NCI-H510A (cell line): ENCODE measurements around the gene DNAL1.
A peak's percentile ranks its signal among the peaks of the same experiment; 100 is the strongest.
"Not testable (repeated sequence)": the region's sequence is repeated elsewhere in the genome, so short reads cannot be mapped to it uniquely, and the experiment has no call there.

Source experiments
- DNase-seq: peaks from one replicate; lab custom pipeline; 2025; lab: John Stamatoyannopoulos, UW

DNAL1 gene

DNA sequence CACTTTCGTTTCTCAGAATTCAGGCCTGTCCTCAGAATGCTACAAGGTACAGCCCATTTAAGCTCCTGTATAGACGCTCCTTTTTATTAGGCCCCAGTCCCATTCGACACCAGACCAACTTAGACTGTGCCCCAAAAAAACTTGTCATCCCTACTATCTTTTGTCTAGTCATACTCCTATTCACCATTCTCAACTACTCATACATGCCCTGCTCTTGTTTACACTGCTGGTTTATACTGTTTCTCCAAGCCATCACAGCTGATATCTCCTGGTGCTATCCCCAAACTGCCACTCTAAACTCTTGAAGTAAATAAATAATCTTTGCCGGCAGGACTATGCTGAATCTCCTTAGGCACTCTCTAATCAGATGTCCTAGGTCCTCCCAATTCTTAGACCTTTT lies 63.3 kb downstream of the DNAL1 start:
- not testable (repeated sequence) for DNase-seq

DNA sequence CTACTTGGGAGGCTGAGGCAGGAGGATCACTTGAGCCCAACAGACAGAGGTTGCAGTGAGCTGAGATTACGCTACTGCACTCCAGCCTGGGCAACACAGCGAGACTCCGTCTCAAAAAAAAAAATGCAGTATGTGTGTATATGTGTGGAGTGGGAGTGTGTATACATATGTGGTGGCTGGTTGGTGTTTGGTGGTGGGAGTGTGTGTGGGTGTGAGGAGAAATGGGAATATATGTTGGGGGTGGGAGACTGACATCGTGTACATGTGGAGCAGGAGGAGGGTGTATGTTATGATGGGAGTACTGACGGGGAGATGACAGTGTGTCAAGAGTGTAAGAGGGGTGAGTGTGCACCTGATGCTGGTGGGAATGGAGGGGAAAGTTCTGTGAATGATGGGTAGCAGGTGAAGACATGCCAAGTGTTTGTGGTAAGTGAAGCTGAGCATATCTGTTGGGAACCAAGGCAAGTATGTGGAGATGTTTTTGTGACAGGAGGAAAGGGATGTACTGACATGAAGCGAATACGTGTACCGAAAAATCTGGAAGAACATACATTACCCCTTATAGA lies 65.2 kb downstream of the DNAL1 start:
- no peak for DNase-seq

DNA sequence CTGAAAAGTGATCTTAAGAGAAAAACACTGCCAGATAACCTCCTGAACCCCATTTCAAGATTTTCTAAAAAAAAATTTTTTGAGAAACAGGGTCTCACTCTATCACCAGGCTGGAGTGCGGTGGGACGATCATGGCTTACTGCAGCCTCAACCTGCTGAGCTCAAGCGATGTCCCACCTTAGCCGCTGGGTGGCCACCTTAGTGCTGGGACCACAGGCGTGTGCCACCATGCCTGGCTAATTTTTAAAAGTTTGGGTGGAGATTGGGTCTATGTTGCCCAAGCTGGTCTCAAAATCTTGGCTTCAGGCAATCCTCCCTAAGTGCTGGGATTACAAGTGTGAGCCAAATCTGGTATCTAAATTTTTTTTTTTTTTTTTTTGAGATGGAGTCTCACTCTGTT lies 66.0 kb downstream of the DNAL1 start:
- no peak for DNase-seq

DNA sequence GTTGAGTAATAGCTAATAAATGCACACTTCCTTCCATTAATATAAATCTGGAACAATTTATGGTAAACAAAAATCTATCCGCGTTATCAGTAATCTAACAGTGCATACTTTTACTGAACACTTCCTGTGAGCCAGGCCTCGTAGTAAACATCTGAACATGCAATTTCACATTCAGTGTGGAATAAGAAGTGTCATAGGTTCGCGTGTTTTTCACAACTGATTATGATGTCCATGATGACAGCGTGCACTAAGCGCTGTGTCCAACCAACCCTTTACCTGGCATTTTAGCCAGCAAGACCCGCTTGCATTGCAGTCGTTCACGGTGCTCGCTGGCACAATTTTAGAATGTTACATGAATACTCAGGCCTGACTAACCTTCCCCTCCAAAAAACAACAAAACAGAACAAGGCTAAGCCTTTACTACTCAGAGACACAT lies 67.3 kb downstream of the DNAL1 start:
- no peak for DNase-seq

DNA sequence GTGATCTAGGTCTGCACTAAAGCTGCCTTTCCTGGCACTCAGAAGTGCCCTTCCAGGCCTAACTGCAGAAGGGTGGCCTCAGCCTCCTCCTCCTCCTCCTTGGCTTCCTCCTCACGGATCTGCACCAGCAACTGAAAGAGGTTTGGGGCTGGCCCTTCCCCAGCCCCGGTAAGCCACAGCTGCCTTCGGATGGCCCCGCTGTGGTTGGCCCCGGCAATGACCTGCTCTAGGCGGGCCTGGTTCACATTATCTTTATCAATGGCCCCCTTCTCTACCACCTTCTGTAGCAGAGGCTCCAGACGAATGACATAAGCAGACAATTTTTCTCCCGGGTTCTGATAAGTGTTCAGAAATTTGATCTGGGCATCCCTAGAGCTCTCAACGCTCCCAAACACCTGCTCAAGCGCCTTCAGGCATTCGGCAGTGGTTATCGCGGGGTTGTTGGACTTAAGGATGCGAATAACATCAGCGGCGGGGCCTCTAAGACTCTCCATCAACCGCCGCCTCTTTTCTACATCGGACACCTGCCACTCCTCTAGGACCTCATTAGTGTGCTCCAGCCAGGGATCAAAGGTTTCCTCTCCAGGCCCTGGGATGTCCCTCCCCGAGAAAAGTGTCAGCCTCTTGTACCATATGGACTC lies 67.9 kb downstream of the DNAL1 start:
- peak; percentile 48 for DNase-seq

DNA sequence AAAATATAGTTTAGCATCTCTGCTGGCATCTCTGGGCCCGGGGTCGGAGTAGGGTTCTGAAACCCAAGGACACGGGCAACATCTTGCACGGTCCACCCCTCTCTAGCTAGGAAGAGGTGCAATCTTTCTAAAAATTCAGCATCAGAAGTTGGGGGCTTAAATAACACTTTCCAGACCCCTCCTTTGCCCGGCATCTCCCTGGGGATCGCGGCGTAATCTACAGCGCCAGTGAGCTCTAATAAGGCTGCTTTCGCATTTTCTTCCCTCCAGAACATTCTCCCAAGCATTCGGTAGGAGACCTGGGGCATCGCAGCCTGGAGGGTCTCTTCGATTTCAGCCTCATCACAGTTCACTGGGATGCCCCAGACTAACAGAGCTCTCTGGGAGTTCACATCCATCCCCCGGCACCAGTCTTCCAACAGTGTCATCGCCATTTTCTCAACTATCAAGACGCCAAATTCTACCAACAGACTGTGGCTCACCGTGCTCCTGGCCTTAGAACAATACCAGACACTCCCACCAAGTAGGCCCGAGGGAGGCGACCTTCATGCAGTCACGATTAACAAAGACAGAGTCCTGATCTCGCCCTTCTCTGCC lies 68.5 kb downstream of the DNAL1 start:
- DNase-seq: no peak

DNA sequence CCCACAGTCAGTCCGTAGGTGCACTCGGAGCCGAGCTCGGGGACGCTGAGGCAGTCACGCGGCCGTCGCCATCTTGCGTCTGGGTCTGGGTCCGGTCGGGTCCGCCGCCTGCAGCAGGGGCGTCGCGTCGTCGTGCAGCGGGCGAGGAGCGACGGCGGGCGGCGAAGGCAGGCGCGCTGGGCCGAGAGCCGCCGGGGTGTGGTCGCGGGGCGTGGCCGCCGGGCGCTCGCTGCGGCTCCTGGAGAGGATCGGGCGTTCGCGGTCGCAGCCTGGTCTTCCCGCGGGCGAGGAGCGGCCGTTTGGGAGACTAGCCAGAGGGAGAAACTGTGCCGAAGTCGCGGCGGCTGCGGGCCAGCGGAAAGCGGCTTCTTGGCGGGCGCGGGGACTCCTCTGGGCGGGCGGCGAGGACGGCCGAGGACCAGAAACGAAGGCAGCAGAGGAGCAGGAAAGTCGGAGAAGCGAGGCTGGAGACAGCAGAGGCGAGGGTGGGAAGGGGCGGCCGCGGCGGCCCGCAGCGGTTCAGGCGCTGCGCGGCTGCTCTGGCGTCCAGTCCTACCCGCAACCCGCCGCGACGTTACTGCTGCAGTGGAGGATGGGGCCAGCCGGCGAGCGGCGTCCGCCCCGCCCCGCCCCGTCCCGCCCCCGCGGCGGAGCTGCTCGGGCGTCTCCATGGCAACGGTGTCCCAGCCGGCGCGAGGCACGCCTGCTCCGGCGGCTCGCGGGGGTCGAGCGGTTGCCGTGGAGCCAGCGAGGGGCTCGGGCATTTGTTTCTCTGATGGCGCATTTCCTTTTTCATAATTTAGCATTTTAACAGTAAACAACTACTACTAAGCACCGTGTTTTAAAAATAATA lies 69.2 kb downstream of the DNAL1 start, which contains the start of gene PNMA1:
TSS of gene PNMA1 (minus strand) at position 582 of the 853 bp plus-strand sequence. CDS start 745 bp downstream, outside the sequence.
- peak; percentile 79 for DNase-seq

DNA sequence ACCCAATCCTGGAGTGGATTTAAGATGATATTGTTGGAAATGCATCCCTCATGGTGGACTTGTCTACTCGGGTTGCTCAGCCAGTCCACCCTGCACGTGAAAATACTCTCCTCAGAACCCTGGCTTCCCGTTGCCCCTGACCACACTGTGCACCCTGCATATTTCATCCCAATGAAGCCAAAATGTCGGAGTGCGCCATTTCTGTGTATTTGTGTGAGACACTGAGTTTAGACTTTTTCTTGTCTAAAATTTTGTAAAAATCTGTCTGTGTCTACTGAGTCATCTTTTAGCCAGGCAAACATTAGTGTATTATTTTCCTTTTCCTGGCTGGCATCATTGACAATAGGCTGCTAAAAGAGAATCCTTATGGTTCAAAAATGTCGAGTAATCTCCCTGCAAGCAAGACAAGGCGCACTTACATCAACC lies 69.9 kb downstream of the DNAL1 start:
- no peak for DNase-seq

DNA sequence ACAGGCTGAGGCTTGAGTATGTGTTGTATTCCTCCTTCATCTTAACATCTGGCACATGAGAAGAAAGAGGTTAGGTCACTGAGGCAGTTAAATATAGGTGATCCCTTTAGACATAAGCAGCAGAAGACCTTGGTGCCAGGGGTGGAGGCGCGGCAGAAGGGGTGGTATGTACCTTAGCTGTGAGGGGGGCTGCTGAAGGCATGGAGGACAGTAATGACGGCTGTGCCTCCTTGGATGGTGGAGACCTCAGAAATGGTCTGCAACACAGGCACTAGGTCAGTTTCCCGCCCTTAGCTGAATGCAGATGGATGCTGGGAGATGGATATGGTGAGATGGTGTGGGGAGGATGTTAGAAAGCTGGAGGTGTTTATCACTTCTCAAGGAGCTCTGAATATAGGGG lies 70.9 kb downstream of the DNAL1 start:
- no peak for DNase-seq

DNA sequence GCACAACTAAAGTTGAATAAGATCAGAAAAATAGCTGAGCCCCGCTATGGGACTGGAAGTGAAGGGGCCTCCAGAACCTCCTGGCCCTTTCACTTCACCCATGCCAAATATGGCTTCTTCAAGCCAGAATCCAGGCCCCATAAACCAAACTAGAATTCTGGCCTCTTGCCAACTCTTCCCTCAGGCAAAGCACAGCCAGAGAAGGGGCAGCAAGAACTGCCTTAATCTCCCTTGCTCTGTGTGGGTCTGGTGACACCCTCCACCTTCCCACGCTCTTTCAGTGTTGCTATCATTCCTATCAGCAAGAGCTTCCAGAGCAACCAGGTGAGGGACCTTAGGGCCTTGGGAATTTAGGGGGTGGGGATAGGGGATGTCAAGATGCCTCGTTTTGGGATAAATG lies 72.5 kb downstream of the DNAL1 start:
- DNase-seq: no peak

DNA sequence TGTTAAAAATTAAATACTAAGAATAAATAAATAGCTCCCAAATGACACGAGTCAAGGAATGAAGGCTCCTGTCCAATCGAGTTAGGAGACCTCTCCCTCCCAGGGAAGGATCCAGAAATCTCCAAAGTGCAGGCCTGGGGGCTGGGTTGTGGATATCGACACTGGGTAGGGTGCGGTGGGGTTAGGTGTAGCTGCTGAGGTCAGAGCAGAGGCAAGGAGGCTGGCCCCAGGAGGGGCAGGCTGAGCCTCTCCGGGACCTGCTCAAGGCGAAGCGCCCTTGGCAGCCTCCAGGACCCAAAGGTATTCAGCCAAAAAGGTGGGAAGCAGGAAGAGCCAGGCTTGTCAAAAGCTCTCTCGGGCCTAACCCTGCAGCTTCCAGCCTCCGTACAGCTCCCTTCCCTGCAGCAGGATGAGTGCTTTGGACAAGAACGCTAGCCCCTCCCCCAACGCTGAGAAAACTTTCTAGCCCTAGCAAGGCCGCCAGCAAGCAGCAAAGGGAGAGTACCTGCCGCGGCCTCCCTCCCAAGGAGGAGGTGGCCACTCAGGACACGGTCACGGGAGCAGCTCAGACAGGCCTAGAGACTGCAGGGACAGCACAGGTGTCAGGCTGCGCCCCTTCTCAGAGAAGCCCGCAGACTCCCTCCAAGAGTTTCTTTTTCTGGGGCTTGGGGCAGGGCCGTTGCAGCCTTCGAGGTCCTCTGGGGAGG lies 73.1 kb downstream of the DNAL1 start:
- no peak for DNase-seq

DNA sequence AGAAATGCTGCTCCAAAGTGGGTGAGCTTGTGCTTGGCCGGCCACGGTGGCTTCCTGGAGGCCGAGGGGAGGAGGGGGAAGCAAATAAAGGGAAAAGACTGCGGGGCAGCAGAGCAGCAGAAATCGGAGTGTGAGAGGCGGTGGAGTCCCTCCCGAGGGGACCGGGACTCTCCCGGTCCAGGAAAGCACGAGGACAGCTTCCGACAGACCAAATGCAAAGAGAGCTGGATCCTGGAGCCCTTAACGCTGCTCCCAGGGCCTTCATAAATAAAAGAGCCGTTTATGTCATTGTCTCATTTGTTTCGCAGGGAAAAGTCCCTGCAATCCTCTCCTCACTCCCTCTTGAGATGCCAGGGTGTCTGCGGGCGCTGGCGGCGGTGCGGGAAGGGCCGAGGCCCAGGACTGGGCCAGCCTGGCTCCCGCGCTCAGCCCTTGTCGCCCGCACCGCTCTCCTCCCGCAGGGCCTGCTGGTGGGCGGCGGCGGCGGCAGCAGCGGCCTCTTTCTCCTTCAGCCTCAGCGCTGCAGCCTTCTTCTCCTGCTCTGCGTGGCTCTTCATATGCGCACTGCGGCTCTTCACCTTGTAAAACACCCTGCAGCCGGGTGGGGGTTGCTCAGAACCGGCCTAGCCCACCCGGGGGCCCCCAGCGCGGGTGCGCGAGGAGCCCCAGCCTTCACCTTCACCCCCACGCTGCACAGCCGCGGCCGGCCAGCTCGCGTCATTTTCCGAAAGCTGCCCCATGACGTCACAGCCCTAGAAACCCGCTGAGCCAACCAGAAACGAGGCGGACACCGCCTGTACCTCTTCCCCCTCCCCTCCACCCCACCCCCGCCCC lies 73.8 kb downstream of the DNAL1 start:
- DNase-seq: no peak

DNA sequence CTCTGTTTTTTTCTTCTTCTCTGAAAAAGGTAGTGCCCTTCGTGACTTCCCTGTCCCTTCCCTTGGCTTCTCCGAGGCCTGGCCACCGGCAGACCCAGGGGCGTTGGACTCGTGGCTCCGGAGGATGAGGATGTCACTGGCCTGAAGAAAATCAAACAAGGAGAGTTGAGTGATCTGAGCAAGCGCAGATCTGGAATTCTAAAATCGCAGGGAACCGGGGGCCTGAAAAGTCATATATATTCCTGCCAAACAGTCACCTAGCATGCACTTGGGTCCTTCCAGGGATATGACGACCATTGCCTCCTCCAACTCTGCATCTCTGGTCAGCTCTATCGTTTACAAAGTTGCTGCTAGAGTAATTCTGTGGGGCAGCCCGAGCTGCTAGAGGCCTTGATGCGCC lies 74.6 kb downstream of the DNAL1 start:
- DNase-seq: no peak

DNA sequence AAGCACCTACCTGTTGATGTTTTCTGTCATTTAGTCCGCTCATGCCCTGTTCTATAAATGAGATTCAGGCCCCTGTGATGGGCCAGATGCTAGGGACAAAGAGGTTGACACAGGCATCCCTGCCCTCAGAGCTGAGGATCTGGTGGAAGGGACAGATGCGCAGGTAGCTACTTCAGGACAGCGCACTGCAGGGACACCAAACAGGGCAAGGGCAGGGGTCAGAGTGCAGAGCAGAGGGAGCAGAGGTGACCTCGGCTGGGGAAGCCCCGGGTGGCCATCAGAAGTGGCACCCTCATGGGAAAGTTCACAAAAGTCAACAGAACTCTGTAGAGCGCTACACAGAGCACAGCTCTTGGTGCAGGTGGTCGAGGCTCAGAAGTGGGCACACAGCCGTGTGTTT lies 75.0 kb downstream of the DNAL1 start:
- DNase-seq: no peak

DNA sequence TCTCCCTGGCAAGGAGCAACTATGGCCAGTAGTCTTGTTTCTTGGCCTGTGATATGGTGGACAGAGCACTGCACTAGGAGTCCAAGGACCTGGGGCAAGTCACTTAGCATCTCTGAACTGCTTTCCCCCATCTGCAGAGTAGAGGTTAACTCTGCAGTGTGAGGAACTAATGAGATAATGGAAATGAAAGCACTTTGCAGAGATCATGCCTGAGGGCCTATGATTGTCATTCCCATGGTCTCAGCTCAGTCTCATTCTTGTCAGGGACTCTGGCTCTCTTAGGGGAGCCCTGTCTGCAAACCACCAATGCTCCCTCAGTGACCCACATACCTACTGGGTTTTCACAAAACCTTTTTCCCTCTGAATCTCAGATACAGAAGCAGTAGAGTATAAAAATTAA lies 75.8 kb downstream of the DNAL1 start:
- no peak for DNase-seq

DNA sequence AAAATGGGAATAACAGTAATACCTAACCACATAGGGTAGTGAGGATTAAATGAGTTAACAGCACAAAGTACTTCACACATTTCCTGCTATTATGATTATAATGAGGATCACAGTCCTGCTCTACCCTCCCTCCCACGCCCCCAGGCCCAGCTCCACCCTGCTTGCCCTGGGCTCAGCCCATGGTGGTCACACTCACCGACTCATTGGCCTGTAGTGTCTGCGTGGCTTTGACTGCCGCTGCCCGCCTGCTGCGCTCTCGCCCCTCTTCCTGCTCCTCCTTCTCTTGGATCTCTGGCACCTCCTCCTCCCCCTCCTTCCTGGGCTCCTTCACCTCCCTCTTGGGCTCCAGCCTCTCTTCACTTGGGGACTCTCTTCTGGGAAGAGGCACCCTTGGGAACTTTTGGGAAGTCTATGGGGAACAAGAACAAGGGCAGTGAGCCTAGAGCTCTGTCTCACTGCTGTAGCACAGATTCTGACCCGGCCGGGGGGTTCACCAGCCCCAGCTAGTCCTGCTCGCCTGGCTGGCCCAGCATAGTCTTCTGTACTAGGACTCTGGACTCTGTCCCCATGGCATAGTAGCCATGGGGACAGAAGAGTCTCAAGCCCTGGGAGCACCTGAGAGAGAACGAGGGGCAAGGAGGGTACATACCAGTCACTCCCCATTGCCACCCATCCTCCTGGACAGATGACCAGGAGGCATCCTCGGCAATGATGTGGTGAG lies 76.5 kb downstream of the DNAL1 start:
- no peak for DNase-seq

DNA sequence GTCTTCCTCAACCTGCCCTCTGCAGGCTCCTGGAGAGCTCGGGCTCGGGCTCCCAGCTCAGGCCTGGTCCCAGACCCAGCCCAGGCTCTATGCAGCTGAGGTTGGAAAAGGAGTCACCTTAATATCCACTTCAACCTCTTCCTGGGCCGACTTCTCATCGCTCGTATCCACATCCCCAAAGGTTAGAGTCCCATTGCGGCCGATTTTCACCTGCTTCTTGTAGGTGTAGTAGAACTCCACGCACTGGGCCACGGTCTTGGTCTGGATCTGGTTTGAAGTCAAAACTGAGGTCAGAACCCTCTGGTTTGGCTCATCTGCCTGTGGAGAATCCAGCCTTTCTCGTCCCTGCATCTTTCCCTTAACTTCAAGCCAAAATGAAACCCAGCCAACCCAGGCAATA lies 77.8 kb downstream of the DNAL1 start:
- DNase-seq: no peak

DNA sequence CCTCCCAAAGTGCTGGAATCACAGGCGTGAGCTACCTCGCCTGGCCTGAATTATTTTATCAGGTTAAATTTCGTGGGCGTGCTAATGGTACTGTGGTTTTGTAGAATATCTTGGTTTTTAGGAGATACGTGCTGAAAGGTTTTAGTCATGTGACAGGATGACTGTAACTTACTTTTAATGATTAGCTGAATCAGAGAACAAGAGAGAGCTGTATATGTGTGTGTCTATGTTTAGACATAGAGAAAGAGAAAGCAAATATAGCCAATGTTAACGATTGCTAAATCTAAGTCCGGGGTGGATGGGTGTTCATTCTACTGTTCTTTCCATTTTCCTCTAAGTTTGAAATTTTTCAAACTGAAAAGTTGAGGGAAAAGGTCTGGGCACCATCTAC lies 78.6 kb downstream of the DNAL1 start:
- DNase-seq: no peak

DNA sequence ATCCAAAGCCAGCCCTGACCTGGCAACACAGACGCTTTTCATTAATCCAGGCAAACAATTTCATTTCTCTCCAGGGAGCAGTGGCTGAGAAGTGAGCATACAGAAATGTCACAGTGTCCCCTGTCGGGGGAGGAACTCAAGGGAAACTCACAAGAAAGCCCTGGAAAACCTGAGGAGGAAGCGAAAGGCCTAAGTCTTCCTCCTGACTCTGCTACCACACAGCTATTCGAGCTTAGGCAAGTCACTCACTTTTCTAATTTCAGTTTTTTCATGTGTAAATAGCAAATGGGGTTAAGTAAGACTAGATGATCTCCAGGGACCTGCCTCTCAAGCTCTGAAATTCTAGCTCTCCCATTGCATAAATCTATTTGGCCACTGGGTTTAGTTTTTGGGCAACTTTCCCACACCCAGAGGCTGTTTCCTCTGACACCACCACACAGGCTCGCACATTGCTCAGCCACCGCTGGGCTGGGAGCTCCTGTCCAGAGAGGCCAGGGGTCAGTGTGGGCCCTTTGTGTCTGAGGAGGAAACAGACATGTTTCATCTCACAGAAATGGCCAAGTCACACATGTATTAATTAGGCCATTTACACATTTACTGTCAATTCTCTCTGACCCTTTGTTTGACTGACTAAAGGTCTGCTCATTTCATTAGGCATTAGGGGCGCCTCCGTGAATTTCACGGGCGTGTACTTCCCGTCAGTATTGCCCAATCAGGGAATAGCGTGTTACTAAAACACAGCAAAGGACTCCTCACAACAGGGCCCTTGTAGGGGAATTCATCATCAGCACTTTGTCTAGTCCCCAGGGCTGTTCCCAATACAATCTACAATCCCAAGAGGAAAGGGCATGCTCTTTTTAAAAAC lies 79.2 kb downstream of the DNAL1 start:
- DNase-seq: no peak

DNA sequence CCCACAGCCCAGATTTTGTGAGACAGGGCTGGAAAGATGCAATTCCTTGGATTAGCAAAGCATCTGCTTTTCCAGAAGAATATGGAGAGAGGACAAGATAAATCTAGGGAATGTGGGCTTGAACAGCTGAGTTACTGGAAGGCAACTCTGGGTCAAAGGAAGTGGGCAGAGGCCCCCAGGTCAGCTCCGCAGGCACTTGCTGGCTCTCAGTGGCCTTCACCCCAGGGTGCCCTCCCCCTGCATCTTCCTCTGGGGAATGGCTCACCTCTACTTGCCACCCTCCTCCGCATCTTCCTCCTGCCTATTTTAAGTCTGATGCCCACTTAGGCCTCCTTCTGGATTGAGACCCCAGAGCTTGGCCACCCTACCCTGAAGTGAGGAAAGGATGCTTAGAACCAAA lies 79.9 kb downstream of the DNAL1 start:
- no peak for DNase-seq
